ENCODE results near the gene C4orf54.

The C4orf54 gene

GRCh38 chr4:99612281-99612680 lies 45.3 kb downstream of the C4orf54 start:
- TF ChIP-seq CTCF (conservative IDR thresholded peaks at IDR 0.05) = no peak
- H3K27ac ChIP-seq = no peak overlapping the region

GRCh38 chr4:99610605-99611175 lies 46.9 kb downstream of the C4orf54 start:
- no peak for TF ChIP-seq CTCF (conservative IDR thresholded peaks at IDR 0.05)
- no peak overlapping the region for H3K27ac ChIP-seq

- no peak for TF ChIP-seq CTCF (conservative IDR thresholded peaks at IDR 0.05)
Measured at GRCh38 chr4:99608417-99608816, 49.2 kb downstream of the C4orf54 start.

More at GRCh38 chr4:99608417-99608816, 49.2 kb downstream of the C4orf54 start:
- no peak overlapping the region for H3K27ac ChIP-seq
